Measurements from ENCODE around the gene MGAT5.

MGAT5 gene

DNA sequence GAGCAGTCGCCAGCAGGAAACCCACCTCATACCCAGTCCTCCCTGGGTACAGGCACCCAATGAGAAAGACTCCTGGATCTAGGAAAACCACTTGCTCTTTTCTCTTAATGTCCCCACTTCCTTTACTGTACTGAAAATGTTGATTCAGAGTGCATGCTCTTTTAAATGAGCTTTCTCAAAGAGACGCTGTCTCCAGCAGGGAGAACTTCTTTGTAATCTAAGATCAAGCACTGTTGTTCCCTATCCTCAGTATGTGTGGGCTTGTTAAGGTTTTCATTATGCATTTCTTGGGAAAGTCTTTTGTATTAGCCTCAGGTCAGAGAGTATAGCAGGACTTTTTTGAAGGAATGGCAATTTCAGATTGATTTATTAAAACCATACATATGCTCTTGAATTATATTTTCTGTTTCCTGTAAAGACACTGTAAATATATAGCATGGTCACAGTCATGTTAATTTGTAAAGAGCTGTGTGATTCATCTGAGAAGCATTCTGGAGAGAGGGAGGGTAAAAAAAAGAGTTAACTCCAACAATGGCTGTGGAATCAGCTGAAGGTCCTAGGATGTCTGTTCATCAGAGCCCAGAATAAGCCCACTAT lies 178.1 kb downstream of the MGAT5 start:
- no peak for DNase-seq

- DNase-seq = no peak
Observed at GRCh38 chr2:134432435-134432883, 178.6 kb downstream of the MGAT5 start.

DNA sequence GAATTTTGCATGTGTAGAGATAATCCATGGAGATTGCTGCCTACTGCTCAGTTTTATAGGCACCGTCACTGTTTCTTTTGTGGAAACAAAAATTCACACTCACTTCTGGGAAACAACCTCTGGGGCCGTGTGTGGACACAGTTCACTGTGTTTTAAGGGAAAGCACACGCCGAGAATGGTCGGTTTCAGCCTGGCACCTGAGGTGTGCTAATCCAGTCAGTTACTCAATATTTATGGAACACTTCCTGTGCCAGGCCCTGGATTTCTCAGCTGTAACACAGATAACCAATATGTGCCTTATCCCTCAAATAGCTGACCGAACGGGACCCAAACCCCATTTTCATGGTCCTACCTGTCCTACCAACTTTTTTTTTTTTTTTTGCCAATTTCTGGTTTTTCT lies 179.6 kb downstream of the MGAT5 start:
- DNase-seq = no peak

- DNase-seq = no peak
Observed at GRCh38 chr2:134433979-134434378, 180.1 kb downstream of the MGAT5 start.

DNA sequence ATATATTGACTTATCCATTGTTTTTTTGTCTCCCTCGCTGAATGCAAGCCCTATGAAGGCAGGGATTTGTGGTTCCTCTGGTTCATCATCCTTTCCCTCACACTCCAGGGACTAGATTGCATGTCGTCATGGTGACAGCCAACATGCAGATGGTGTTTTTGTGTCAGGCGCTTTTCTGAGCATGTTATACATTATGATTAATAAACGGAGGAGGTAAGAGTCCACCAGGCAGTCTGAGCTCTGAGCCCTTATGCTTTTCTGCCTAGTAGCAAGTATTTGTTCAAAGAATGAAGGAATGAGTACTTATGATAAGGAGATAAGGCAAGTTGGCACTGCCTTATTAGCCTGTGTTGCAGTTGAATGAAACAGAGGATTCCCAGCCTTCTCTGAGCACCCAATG lies 181.6 kb downstream of the MGAT5 start:
- DNase-seq = no peak

DNA sequence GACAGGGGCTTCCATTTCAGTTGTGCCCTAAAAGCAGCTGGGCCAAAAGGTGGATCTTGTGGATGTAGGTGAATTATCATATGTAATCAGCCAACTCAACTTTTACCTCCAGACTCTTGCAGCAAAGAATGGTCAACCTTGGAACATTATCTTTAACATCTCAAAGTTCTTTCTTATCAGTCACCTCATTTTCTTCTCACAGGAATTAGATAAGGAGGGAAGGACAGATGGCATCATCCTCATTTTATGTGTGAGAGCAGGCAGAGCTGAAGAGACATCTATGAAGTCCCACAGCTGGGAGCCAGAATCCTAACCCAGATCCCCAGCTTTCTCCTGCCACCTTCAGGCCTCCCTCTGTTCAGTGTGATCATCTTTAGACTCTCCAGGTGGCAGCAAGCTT lies 182.1 kb downstream of the MGAT5 start:
- DNase-seq = no peak

GRCh38 chr2:134436706-134437105 lies 182.8 kb downstream of the MGAT5 start:
- no peak for DNase-seq

DNA sequence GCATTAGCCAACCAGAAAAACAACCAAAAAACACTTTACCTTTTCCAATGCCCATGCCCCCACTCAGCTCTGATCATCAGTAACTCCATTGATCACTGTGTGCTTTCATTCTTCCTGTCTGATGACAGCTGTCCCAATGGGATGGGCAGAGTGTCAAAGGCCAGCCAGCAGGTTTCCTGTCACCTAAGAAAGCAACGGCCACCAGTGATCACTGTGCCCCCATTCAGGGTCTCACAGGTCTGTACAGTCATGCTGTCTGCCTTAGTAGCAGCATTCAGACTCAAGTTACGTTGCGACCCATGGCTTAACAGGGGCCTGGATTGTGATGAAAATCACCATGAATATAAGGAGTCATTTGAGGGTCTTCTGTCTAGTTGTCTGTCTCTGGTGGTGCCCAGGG lies 184.5 kb downstream of the MGAT5 start:
- no peak for DNase-seq

GRCh38 chr2:134440336-134440909 lies 186.6 kb downstream of the MGAT5 start:
- no peak for DNase-seq

- DNase-seq = no peak
Observed at GRCh38 chr2:134441153-134441863, 187.4 kb downstream of the MGAT5 start.

DNA sequence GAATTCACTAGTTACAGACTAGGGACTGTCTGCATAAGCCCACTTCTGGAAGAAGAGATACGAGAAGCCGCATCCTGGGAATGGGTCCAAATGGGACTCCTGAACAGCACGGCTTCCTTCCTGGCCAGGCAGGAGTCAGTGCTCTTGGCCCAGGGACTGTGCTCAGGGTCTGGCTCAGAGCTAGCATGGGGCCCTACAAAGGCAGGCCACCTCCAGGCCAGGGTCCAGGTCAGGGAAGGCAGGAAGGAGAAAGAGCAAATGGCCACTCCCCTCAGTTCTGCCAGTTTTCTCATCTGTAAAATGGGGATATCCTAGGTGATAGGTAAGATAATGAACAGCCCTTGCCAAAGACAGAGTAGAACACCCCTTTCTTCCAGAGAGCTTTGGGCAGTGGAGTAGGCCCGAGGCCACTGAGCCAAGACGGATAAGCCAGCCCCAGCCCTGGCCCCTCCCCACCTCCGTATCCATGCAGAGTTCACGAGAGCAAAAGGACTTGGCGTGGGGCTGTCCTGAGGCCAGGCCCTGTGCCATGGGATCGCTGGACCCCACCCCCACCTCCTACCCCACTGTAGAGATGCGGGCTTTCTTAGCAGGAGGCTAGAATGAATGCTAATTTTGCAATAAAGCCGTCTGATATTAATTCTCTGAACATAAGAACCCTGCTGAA lies 190.1 kb downstream of the MGAT5 start:
- DNase-seq = no peak

GRCh38 chr2:134445116-134445515 lies 191.2 kb downstream of the MGAT5 start:
- DNase-seq = no peak

- DNase-seq = no peak
Observed at GRCh38 chr2:134445985-134446382, 192.1 kb downstream of the MGAT5 start.

DNA sequence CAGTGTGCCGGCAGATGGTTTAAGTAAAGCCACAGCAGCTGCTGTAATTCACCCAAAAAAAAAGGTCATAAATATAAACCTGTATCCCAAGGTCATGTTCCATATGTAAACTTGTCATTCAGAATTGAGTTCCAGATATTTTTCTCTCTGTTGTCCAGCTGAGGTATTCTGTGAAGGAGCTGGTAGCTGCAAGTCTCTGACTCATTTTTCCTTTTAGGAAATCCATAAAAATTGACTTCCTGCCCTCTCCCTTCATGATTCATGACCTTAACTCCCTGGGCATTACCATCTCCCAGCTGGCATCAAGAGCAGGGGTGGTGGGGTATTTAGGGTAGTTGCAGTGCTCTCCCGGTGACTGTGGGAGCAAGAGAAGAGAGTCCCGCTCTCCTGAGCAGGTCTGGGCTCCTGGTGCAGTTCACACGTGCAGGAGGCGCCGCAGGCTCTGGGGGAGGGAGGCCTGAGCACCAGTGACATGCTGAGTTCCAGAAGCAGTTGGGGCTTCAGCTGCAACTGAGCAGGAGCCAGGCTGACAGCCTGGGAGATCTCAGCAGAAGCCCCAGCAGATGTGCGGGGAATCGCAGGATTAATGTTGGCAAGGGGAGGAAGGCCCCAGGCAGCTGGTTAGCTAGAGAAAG lies 192.6 kb downstream of the MGAT5 start:
- DNase-seq = no peak

GRCh38 chr2:134447669-134448068 lies 193.8 kb downstream of the MGAT5 start:
- DNase-seq = no peak

GRCh38 chr2:134448650-134449049 lies 194.8 kb downstream of the MGAT5 start:
- no peak for DNase-seq

GRCh38 chr2:134449157-134449556 lies 195.3 kb downstream of the MGAT5 start:
- no peak for DNase-seq

DNA sequence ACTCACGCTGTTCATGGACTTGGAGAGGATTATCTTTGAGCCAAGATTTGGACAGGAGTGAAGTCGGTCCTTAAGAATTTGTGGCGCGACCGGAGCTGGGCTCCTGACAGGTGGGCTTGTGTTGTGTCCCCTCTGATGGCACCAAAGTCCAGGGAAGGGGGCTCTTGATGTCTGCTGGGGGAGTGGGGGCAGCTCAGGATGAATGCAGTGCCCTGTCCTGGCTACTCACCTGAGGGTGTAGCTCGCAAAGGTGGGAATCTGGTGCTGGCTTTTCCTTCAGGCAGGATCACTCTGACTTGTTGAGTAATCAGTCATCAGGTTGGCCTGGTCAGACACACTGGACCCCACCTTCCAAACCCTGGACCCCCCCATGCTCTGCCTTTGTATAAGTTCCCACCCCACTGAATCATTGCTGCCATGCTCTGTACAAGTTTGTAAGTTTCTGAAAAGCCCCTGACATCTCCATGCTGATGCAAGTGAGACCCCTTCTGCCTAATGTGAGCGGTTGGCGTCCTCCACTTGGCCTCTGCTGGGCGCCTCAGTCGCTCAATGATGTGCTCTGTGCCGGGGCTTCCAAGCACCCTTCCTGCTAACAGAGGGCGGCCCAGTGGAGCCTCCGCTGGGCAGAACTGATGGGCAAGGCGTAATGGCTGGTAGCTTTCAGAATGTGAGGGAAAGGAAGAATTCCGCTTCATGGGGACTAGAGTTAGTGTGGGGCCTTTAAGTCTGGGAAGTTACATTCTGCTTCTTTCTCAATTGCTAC lies 196.1 kb downstream of the MGAT5 start:
- DNase-seq = no peak

- DNase-seq = no peak
Observed at GRCh38 chr2:134451347-134451630, 197.4 kb downstream of the MGAT5 start.

DNA sequence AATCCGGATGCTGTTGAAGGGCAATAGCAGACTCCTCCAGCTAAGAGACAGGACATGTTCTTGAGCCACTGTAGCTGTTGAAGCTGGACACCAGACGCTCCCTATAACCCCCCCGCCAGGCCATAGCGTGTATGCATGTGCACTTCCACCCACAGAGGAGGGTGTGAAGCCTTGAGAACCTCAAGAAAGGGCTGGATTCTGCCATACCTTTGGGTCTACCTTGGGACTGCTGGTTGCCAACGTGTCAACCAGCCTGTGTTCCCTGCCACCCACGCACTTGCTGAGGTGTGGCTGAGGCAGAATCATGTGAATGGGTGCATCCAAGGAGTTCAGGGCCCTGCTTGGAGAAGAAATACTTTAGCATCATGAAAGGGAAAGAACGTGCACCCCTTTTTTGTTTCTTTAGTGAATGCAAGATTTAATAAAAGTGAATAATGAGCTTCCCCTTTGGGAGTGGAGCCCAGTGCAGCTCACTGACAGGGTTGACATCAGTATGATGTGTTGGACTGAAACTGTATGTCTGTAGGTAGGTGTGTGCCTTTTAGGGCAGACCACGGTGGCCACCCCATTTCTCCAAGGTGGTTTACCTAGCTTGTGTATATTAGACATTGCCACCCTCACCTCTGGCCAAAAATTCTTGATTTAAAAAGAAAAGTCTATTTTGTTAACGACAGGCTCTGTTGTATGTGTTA lies 198.3 kb downstream of the MGAT5 start:
- DNase-seq = no peak

- DNase-seq = no peak
Observed at GRCh38 chr2:134453476-134453875, 199.6 kb downstream of the MGAT5 start.

GRCh38 chr2:134453973-134454372 lies 200.1 kb downstream of the MGAT5 start:
- no peak for DNase-seq
